GM23338 (cell line): Measurements from ENCODE around the gene KRTAP4-1. TPM values are rescaled to one million over a fixed set of nuclear protein-coding genes. Genes with fewer than 3 reads are reported as not detected.
"Not testable (repeated sequence)": the region's sequence is repeated elsewhere in the genome, so short reads cannot be mapped to it uniquely, and the experiment has no call there.

Source experiments
- ATAC-seq: fragments of 200-7000 bp; cut with Tn5 transposase; 3 replicates; pipeline ENCODE4 v1.9.1; 2020
- DNase-seq: peaks from one replicate; pipeline ENCODE4 v3.0.0-alpha.2; 2015; ENCODE audit warnings: low spot score
- H2AFZ ChIP-seq: fragments of 200-600 bp; sonication (generic); 2 replicates; pipeline ENCODE4 v1.8.0; 2016; ENCODE audit warnings: antibody characterized with exemption, mild to moderate bottlenecking, moderate library complexity
- H3F3A ChIP-seq: fragments of 200-600 bp; sonication (generic); replicated peaks from 2 replicates; pipeline ENCODE4 v1.8.0; 2017; ENCODE audit warnings: antibody characterized with exemption, mixed run types, low read depth
- H3K27ac ChIP-seq: fragments of 200-600 bp; sonication (generic); 2 replicates; pipeline ENCODE4 v1.6.1; 2016; ENCODE audit warnings: low read depth
- H3K27me3 ChIP-seq: fragments of 200-600 bp; sonication (generic); 2 replicates; pipeline ENCODE4 v1.8.0; 2016; ENCODE audit warnings: mild to moderate bottlenecking, mixed run types, moderate library complexity; ENCODE audit not compliant: insufficient read depth
- H3K36me3 ChIP-seq: fragments of 200-600 bp; sonication (generic); 2 replicates; pipeline ENCODE4 v1.8.0; 2016; ENCODE audit warnings: mild to moderate bottlenecking; ENCODE audit not compliant: insufficient read depth
- H3K4me1 ChIP-seq: fragments of 200-600 bp; sonication (generic); 2 replicates; pipeline ENCODE4 v1.8.0; 2016; ENCODE audit warnings: mild to moderate bottlenecking, moderate library complexity; ENCODE audit not compliant: insufficient read depth
- H3K4me2 ChIP-seq: fragments of 200-600 bp; sonication (generic); 2 replicates; pipeline ENCODE4 v1.7.1; 2017; ENCODE audit warnings: mixed run types
- H3K4me3 ChIP-seq: fragments of 200-600 bp; sonication (generic); 2 replicates; pipeline ENCODE4 v1.6.1; 2016; ENCODE audit warnings: mixed run types
- H3K79me2 ChIP-seq: fragments of 200-600 bp; sonication (generic); replicated peaks from 2 replicates; pipeline ENCODE4 v1.8.0; 2017; ENCODE audit warnings: mild to moderate bottlenecking; ENCODE audit not compliant: insufficient read depth
- H3K9me2 ChIP-seq: fragments of 200-600 bp; sonication (generic); 2 replicates; pipeline ENCODE4 v1.8.0; 2017; ENCODE audit not compliant: insufficient read depth
- H4K20me1 ChIP-seq: fragments of 200-600 bp; sonication (generic); replicated peaks from 2 replicates; pipeline ENCODE4 v1.8.0; 2017; ENCODE audit warnings: mild to moderate bottlenecking; ENCODE audit not compliant: insufficient read depth
- H3K27ac Mint-ChIP-seq: 2 replicates; pipeline ENCODE4 v1.8.0; 2020; ENCODE audit warnings: inconsistent platforms, mild to moderate bottlenecking, moderate library complexity, mixed read lengths
- H3K27me3 Mint-ChIP-seq: 3 replicates; pipeline ENCODE4 v1.8.0; 2022; ENCODE audit warnings: low read depth, mild to moderate bottlenecking, moderate library complexity, mixed read lengths, inconsistent platforms; ENCODE audit not compliant: insufficient read depth, poor library complexity
- H3K36me3 Mint-ChIP-seq: 3 replicates; pipeline ENCODE4 v1.8.0; 2021; ENCODE audit warnings: low read depth, mild to moderate bottlenecking, inconsistent platforms, moderate library complexity, mixed read lengths
- H3K4me1 Mint-ChIP-seq: 3 replicates; pipeline ENCODE4 v1.8.0; 2020; ENCODE audit warnings: mild to moderate bottlenecking, inconsistent platforms, mixed read lengths
- H3K4me3 Mint-ChIP-seq: 3 replicates; pipeline ENCODE4 v1.8.0; 2021; ENCODE audit warnings: moderate library complexity, mild to moderate bottlenecking, inconsistent platforms, mixed read lengths
- H3K9me3 Mint-ChIP-seq: 3 replicates; pipeline ENCODE4 v1.8.0; 2020; ENCODE audit warnings: moderate library complexity, mild to moderate bottlenecking, inconsistent platforms, mixed read lengths
- CREB1 ChIP-seq: fragments of 250-450 bp; sonication (Bioruptor Pico); IDR thresholded peaks from 2 replicates; pipeline ENCODE4 v1.5.0; 2020; ENCODE audit warnings: low read depth, mild to moderate bottlenecking, moderate library complexity
- EZH2 ChIP-seq: fragments of 200-600 bp; sonication (generic); IDR thresholded peaks from one replicate; pipeline ENCODE4 v1.8.0; 2017; ENCODE audit warnings: antibody characterized with exemption, mild to moderate bottlenecking, low read depth; ENCODE audit not compliant: unreplicated experiment
- EZH2phosphoT487 ChIP-seq: fragments of 200-600 bp; sonication (generic); IDR thresholded peaks from one replicate; pipeline ENCODE4 v1.8.1; 2018; ENCODE audit warnings: antibody characterized with exemption; ENCODE audit not compliant: unreplicated experiment
- NANOG ChIP-seq: IDR thresholded peaks from 2 replicates; pipeline ENCODE4 v1.6.1; 2016; ENCODE audit warnings: antibody characterized with exemption, borderline replicate concordance
- POLR2AphosphoS5 ChIP-seq: IDR thresholded peaks from 2 replicates; pipeline ENCODE4 v1.6.1; 2016; ENCODE audit warnings: antibody characterized with exemption, low read depth
- ZNF114 ChIP-seq: fragments of 250-450 bp; sonication (Bioruptor Pico); IDR thresholded peaks from 2 replicates; pipeline ENCODE4 v1.5.0; 2020; ENCODE audit warnings: mild to moderate bottlenecking, moderate library complexity
- polyA plus RNA-seq: library from polyadenylated mRNA; unstranded; fragments of >200 nt; fragmentation: Nextera tagmentation; extraction: Ambion mirVana; gene quantifications from 2 replicates; pipeline ENCODE4 v1.2.1, GENCODE V29; 2016
- total RNA-seq: library from RNA; depleted of rRNA; stranded (reverse); fragments of >200 nt; shearing (Covaris generic); gene quantifications from 2 replicates; pipeline ENCODE4 v1.2.3, GENCODE V29; 2014
- TF ChIP-seq, protein P1 (sequence below): fragments of 250-450 bp; sonication (Bioruptor Pico); IDR thresholded peaks from 2 replicates; pipeline ENCODE4 v1.5.0; 2020; ENCODE audit warnings: mild to moderate bottlenecking, moderate library complexity
- TF ChIP-seq, protein P2 (sequence below), 2 experiments: fragments of 200-600 bp in 1 of 2; sonication (generic) in 1 of 2; conservative IDR thresholded peaks; 2 replicates each; pipeline versions ENCODE4 v1.5.1 to v1.6.1; 2016 to 2017; ENCODE audit warnings: antibody characterized with exemption in 2 of 2, low read depth in 2 of 2, mild to moderate bottlenecking in 2 of 2, moderate library complexity in 1 of 2
- TF ChIP-seq, protein P3 (sequence below): IDR thresholded peaks from one replicate; pipeline ENCODE4 v1.6.1; 2018; ENCODE audit warnings: antibody characterized with exemption; ENCODE audit not compliant: unreplicated experiment
- TF ChIP-seq, protein P4 (sequence below): IDR thresholded peaks from 2 replicates; pipeline ENCODE4 v1.6.1; 2016; ENCODE audit warnings: antibody characterized with exemption

KRTAP4-1 gene
- total and polyA plus RNA-seq, 2 experiments from 2014 or later = not detected

DNA sequence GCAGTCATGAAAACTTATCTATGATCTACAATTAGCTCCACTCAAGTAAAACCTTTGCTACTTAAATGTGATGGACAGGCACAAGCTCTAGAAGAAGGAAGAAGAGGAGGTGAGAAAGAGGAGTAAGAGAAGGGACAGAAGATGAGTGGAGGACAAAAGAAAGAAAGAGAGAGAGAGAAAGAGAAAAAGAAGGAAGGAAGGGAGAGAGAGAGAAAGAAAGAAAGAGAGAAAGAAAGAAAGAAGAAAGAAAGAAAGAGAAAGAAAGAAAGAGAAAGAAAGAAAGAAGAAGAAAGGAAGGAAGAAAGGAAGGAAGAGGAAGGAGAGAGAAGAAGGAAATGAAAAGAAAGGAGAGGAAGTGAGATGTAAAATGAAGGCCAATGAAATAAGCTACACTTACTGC, 45.4 kb upstream of the KRTAP4-1 start:
- no peaks in the 10 kb centered on the region for H3K27me3 ChIP-seq
- no peaks in the 10 kb centered on the region for H4K20me1 ChIP-seq
- H3F3A ChIP-seq = no peaks in the 10 kb centered on the region
- no peak overlapping the region for H3K4me3 ChIP-seq
- no peak overlapping the region for H3K27ac ChIP-seq
- H2AFZ ChIP-seq = no peak overlapping the region
- no peaks in the 10 kb centered on the region for H3K27me3 Mint-ChIP-seq
- no peak overlapping the region for H3K27ac Mint-ChIP-seq
- H3K79me2 ChIP-seq = no peaks in the 10 kb centered on the region
- no peaks in the 10 kb centered on the region for H3K9me2 ChIP-seq
- no peaks in the 10 kb centered on the region for H3K4me1 Mint-ChIP-seq
- ATAC-seq (no peak), DNase-seq (no peak)
- no peak overlapping the region for H3K4me3 Mint-ChIP-seq
- TF ChIP-seq ZNF114 (CRISPR knock-in tag) (no peak), POLR2AphosphoS5 (no peak), CREB1 (no peak), EZH2 (no peak), NANOG (no peak), EZH2phosphoT487 (no peak)
- TF ChIP-seq, protein P1, sequence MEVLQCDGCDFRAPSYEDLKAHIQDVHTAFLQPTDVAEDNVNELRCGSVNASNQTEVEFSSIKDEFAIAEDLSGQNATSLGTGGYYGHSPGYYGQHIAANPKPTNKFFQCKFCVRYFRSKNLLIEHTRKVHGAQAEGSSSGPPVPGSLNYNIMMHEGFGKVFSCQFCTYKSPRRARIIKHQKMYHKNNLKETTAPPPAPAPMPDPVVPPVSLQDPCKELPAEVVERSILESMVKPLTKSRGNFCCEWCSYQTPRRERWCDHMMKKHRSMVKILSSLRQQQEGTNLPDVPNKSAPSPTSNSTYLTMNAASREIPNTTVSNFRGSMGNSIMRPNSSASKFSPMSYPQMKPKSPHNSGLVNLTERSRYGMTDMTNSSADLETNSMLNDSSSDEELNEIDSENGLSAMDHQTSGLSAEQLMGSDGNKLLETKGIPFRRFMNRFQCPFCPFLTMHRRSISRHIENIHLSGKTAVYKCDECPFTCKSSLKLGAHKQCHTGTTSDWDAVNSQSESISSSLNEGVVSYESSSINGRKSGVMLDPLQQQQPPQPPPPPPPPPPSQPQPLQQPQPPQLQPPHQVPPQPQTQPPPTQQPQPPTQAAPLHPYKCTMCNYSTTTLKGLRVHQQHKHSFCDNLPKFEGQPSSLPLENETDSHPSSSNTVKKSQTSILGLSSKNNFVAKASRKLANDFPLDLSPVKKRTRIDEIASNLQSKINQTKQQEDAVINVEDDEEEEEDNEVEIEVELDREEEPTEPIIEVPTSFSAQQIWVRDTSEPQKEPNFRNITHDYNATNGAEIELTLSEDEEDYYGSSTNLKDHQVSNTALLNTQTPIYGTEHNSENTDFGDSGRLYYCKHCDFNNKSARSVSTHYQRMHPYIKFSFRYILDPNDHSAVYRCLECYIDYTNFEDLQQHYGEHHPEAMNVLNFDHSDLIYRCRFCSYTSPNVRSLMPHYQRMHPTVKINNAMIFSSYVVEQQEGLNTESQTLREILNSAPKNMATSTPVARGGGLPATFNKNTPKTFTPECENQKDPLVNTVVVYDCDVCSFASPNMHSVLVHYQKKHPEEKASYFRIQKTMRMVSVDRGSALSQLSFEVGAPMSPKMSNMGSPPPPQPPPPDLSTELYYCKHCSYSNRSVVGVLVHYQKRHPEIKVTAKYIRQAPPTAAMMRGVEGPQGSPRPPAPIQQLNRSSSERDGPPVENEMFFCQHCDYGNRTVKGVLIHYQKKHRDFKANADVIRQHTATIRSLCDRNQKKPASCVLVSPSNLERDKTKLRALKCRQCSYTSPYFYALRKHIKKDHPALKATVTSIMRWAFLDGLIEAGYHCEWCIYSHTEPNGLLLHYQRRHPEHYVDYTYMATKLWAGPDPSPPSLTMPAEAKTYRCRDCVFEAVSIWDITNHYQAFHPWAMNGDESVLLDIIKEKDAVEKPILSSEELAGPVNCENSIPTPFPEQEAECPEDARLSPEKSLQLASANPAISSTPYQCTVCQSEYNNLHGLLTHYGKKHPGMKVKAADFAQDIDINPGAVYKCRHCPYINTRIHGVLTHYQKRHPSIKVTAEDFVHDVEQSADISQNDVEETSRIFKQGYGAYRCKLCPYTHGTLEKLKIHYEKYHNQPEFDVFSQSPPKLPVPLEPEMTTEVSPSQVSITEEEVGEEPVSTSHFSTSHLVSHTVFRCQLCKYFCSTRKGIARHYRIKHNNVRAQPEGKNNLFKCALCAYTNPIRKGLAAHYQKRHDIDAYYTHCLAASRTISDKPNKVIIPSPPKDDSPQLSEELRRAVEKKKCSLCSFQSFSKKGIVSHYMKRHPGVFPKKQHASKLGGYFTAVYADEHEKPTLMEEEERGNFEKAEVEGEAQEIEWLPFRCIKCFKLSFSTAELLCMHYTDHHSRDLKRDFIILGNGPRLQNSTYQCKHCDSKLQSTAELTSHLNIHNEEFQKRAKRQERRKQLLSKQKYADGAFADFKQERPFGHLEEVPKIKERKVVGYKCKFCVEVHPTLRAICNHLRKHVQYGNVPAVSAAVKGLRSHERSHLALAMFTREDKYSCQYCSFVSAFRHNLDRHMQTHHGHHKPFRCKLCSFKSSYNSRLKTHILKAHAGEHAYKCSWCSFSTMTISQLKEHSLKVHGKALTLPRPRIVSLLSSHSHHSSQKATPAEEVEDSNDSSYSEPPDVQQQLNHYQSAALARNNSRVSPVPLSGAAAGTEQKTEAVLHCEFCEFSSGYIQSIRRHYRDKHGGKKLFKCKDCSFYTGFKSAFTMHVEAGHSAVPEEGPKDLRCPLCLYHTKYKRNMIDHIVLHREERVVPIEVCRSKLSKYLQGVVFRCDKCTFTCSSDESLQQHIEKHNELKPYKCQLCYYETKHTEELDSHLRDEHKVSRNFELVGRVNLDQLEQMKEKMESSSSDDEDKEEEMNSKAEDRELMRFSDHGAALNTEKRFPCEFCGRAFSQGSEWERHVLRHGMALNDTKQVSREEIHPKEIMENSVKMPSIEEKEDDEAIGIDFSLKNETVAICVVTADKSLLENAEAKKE (CRISPR knock-in tag) = no peak
- TF ChIP-seq, protein P2, sequence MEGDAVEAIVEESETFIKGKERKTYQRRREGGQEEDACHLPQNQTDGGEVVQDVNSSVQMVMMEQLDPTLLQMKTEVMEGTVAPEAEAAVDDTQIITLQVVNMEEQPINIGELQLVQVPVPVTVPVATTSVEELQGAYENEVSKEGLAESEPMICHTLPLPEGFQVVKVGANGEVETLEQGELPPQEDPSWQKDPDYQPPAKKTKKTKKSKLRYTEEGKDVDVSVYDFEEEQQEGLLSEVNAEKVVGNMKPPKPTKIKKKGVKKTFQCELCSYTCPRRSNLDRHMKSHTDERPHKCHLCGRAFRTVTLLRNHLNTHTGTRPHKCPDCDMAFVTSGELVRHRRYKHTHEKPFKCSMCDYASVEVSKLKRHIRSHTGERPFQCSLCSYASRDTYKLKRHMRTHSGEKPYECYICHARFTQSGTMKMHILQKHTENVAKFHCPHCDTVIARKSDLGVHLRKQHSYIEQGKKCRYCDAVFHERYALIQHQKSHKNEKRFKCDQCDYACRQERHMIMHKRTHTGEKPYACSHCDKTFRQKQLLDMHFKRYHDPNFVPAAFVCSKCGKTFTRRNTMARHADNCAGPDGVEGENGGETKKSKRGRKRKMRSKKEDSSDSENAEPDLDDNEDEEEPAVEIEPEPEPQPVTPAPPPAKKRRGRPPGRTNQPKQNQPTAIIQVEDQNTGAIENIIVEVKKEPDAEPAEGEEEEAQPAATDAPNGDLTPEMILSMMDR (conservative IDR thresholded peaks at IDR 0.05; ENCODE audit: low read depth in 2 of 2) = no peak
- TF ChIP-seq, protein P3, sequence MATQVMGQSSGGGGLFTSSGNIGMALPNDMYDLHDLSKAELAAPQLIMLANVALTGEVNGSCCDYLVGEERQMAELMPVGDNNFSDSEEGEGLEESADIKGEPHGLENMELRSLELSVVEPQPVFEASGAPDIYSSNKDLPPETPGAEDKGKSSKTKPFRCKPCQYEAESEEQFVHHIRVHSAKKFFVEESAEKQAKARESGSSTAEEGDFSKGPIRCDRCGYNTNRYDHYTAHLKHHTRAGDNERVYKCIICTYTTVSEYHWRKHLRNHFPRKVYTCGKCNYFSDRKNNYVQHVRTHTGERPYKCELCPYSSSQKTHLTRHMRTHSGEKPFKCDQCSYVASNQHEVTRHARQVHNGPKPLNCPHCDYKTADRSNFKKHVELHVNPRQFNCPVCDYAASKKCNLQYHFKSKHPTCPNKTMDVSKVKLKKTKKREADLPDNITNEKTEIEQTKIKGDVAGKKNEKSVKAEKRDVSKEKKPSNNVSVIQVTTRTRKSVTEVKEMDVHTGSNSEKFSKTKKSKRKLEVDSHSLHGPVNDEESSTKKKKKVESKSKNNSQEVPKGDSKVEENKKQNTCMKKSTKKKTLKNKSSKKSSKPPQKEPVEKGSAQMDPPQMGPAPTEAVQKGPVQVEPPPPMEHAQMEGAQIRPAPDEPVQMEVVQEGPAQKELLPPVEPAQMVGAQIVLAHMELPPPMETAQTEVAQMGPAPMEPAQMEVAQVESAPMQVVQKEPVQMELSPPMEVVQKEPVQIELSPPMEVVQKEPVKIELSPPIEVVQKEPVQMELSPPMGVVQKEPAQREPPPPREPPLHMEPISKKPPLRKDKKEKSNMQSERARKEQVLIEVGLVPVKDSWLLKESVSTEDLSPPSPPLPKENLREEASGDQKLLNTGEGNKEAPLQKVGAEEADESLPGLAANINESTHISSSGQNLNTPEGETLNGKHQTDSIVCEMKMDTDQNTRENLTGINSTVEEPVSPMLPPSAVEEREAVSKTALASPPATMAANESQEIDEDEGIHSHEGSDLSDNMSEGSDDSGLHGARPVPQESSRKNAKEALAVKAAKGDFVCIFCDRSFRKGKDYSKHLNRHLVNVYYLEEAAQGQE = no peak
- TF ChIP-seq, protein P4, sequence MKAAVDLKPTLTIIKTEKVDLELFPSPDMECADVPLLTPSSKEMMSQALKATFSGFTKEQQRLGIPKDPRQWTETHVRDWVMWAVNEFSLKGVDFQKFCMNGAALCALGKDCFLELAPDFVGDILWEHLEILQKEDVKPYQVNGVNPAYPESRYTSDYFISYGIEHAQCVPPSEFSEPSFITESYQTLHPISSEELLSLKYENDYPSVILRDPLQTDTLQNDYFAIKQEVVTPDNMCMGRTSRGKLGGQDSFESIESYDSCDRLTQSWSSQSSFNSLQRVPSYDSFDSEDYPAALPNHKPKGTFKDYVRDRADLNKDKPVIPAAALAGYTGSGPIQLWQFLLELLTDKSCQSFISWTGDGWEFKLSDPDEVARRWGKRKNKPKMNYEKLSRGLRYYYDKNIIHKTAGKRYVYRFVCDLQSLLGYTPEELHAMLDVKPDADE = no peak
- H3K36me3 ChIP-seq = no peaks in the 10 kb centered on the region
- no peak overlapping the region for H3K4me2 ChIP-seq
- H3K9me3 Mint-ChIP-seq = no peaks in the 10 kb centered on the region
- no peaks in the 10 kb centered on the region for H3K4me1 ChIP-seq
- H3K36me3 Mint-ChIP-seq = no peaks in the 10 kb centered on the region

DNA sequence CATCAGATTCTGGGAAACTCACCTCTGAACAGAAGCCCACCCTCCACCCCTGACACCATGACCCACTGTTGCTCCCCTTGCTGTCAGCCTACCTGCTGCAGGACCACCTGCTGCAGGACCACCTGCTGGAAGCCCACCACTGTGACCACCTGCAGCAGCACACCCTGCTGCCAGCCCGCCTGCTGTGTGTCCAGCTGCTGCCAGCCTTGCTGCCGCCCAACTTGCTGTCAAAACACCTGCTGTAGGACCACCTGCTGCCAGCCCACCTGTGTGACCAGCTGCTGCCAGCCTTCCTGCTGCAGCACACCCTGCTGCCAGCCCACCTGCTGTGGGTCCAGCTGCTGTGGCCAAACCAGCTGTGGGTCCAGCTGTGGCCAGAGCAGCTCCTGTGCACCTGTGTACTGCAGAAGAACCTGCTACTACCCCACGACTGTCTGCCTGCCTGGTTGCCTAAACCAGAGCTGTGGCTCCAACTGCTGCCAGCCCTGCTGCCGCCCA, 41.9 kb upstream of the KRTAP4-1 start, which contains the start of gene KRTAP9-2:
TSS of gene KRTAP9-2 (plus strand) at position 51 of the 498 bp plus-strand sequence. CDS start at position 58, 7 bp downstream.
- H3K27me3 Mint-ChIP-seq, H3K4me3 Mint-ChIP-seq, H3K9me2 ChIP-seq, H3K27me3 ChIP-seq, H3K4me2 ChIP-seq, ATAC-seq, H3K36me3 Mint-ChIP-seq, H3K9me3 Mint-ChIP-seq, H3K4me3 ChIP-seq, H4K20me1 ChIP-seq, H3K79me2 ChIP-seq, H3K27ac ChIP-seq, H3K4me1 ChIP-seq, H3K4me1 Mint-ChIP-seq, H2AFZ ChIP-seq, H3F3A ChIP-seq, H3K27ac Mint-ChIP-seq, DNase-seq, H3K36me3 ChIP-seq: not testable (repeated sequence)
